ENCODE results near the gene PTPRZ1. TPM values are rescaled to one million over a fixed set of nuclear protein-coding genes. Genes with fewer than 3 reads are reported as not detected.
A peak's percentile ranks its signal among the peaks of the same experiment; 100 is the strongest.

The PTPRZ1 gene
- total RNA-seq, 1 experiment from 2014 or later, result 0.37 TPM

GRCh38 chr7:121904120-121904519, 31.2 kb downstream of the PTPRZ1 start:
- CTCF ChIA-PET, result no interaction called here
- no peak overlapping the region for H3K27ac ChIP-seq
- no TSS peak for BruUV-seq (replicated peaks)
- H2AFZ ChIP-seq, result peak overlapping the region; percentile 26; the same call in 1 of the 2 replicates
- H3K79me2 ChIP-seq (ENCODE audit: low read depth), result no peaks in the 10 kb centered on the region
- no peaks in the 10 kb centered on the region for H3K9me2 ChIP-seq (ENCODE audit: insufficient read depth)
- no peak for DNase-seq
- H3F3A ChIP-seq (ENCODE audit: insufficient read depth, low read depth), result no peaks in the 10 kb centered on the region
- no peaks in the 10 kb centered on the region for H3K4me1 ChIP-seq (replicated peaks; ENCODE audit: insufficient read depth)
- no peak overlapping the region for H3K4me2 ChIP-seq
- POLR2A ChIA-PET (ENCODE audit: unreplicated experiment), result no interaction called here
- no peak overlapping the region for H3K4me3 ChIP-seq
- intact Hi-C loops (cut with micrococcal nuclease; ENCODE audit: unreplicated experiment), result no loop called here
- no peak for TF ChIP-seq EZH2 (IDR thresholded peaks at IDR 0.05; ENCODE audit: low read depth)
- no peak for TF ChIP-seq CTCF (conservative IDR thresholded peaks at IDR 0.05)
- no peaks in the 10 kb centered on the region for H3K27me3 ChIP-seq (ENCODE audit: insufficient read depth, low read depth)
- no peaks in the 10 kb centered on the region for H4K20me1 ChIP-seq (ENCODE audit: insufficient read depth)
- no peaks in the 10 kb centered on the region for H3K9me3 ChIP-seq (ENCODE audit: insufficient read depth, low read depth)
- no peaks in the 10 kb centered on the region for H3K36me3 ChIP-seq (ENCODE audit: low read depth)

- POLR2A ChIA-PET (ENCODE audit: unreplicated experiment), result no interaction called here
- no peak overlapping the region for H3K4me2 ChIP-seq
- CTCF ChIA-PET, result no interaction called here
- intact Hi-C loops (cut with micrococcal nuclease; ENCODE audit: unreplicated experiment), result no loop called here
- no peaks in the 10 kb centered on the region for H3F3A ChIP-seq (ENCODE audit: insufficient read depth, low read depth)
- BruUV-seq (replicated peaks), result no TSS peak
- H3K27ac ChIP-seq, result no peak overlapping the region
- no peaks in the 10 kb centered on the region for H3K27me3 ChIP-seq (ENCODE audit: insufficient read depth, low read depth)
- no peaks in the 10 kb centered on the region for H4K20me1 ChIP-seq (ENCODE audit: insufficient read depth)
- H3K9me3 ChIP-seq (ENCODE audit: insufficient read depth, low read depth), result no peaks in the 10 kb centered on the region
- no peaks in the 10 kb centered on the region for H3K9me2 ChIP-seq (ENCODE audit: insufficient read depth)
- no peak overlapping the region for H3K4me3 ChIP-seq
- no peaks in the 10 kb centered on the region for H3K79me2 ChIP-seq (ENCODE audit: low read depth)
- H3K36me3 ChIP-seq (ENCODE audit: low read depth), result no peaks in the 10 kb centered on the region
- H3K4me1 ChIP-seq (replicated peaks; ENCODE audit: insufficient read depth), result no peaks in the 10 kb centered on the region
- DNase-seq, result no peak
- no peak overlapping the region for H2AFZ ChIP-seq
- no peak for TF ChIP-seq EZH2 (IDR thresholded peaks at IDR 0.05; ENCODE audit: low read depth)
- TF ChIP-seq CTCF (conservative IDR thresholded peaks at IDR 0.05), result no peak
These were observed 35.1 kb downstream of the PTPRZ1 start for GRCh38 chr7:121908042-121908441.

GRCh38 chr7:121909716-121910345, 36.9 kb downstream of the PTPRZ1 start:
- Histone ChIP-seq H3K9me3 (ENCODE audit: insufficient read depth, low read depth) (no peaks in the 10 kb centered on the region), H3F3A (ENCODE audit: insufficient read depth, low read depth) (no peaks in the 10 kb centered on the region), H3K4me2 (no peak overlapping the region), H3K4me3 (no peak overlapping the region), H3K79me2 (ENCODE audit: low read depth) (no peaks in the 10 kb centered on the region), H4K20me1 (ENCODE audit: insufficient read depth) (no peaks in the 10 kb centered on the region), H3K36me3 (ENCODE audit: low read depth) (no peaks in the 10 kb centered on the region), H3K27ac (no peak overlapping the region), H3K4me1 (replicated peaks; ENCODE audit: insufficient read depth) (no peaks in the 10 kb centered on the region), H2AFZ (no peak overlapping the region), H3K27me3 (ENCODE audit: insufficient read depth, low read depth) (no peaks in the 10 kb centered on the region), H3K9me2 (ENCODE audit: insufficient read depth) (no peaks in the 10 kb centered on the region)
- intact Hi-C loops (cut with micrococcal nuclease; ENCODE audit: unreplicated experiment), result no loop called here
- POLR2A ChIA-PET (ENCODE audit: unreplicated experiment), result no interaction called here
- no peak for DNase-seq
- no peak for TF ChIP-seq CTCF (conservative IDR thresholded peaks at IDR 0.05)
- BruUV-seq (replicated peaks), result no TSS peak
- CTCF ChIA-PET, result no interaction called here
